ENCODE data around the gene DUSP5.

- TF ChIP-seq, protein P1, sequence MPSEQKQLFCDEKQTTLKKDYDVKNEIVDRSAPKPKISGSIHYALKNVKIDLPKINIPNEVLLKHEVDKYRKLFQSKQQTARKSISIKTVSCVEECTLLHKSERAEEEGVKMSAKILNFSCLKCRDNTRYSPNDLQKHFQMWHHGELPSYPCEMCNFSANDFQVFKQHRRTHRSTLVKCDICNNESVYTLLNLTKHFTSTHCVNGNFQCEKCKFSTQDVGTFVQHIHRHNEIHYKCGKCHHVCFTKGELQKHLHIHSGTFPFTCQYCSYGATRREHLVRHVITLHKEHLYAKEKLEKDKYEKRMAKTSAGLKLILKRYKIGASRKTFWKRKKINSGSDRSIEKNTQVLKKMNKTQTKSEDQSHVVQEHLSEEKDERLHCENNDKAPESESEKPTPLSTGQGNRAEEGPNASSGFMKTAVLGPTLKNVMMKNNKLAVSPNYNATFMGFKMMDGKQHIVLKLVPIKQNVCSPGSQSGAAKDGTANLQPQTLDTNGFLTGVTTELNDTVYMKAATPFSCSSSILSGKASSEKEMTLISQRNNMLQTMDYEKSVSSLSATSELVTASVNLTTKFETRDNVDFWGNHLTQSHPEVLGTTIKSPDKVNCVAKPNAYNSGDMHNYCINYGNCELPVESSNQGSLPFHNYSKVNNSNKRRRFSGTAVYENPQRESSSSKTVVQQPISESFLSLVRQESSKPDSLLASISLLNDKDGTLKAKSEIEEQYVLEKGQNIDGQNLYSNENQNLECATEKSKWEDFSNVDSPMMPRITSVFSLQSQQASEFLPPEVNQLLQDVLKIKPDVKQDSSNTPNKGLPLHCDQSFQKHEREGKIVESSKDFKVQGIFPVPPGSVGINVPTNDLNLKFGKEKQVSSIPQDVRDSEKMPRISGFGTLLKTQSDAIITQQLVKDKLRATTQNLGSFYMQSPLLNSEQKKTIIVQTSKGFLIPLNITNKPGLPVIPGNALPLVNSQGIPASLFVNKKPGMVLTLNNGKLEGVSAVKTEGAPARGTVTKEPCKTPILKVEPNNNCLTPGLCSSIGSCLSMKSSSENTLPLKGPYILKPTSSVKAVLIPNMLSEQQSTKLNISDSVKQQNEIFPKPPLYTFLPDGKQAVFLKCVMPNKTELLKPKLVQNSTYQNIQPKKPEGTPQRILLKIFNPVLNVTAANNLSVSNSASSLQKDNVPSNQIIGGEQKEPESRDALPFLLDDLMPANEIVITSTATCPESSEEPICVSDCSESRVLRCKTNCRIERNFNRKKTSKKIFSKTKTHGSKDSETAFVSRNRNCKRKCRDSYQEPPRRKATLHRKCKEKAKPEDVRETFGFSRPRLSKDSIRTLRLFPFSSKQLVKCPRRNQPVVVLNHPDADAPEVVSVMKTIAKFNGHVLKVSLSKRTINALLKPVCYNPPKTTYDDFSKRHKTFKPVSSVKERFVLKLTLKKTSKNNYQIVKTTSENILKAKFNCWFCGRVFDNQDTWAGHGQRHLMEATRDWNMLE (tag by site-specific recombination; conservative IDR thresholded peaks at IDR 0.05; ENCODE audit: low read depth): no peak
- no peak for TF ChIP-seq ZNF768 (tag by site-specific recombination; IDR thresholded peaks at IDR 0.05)
- TF ChIP-seq, protein P2, sequence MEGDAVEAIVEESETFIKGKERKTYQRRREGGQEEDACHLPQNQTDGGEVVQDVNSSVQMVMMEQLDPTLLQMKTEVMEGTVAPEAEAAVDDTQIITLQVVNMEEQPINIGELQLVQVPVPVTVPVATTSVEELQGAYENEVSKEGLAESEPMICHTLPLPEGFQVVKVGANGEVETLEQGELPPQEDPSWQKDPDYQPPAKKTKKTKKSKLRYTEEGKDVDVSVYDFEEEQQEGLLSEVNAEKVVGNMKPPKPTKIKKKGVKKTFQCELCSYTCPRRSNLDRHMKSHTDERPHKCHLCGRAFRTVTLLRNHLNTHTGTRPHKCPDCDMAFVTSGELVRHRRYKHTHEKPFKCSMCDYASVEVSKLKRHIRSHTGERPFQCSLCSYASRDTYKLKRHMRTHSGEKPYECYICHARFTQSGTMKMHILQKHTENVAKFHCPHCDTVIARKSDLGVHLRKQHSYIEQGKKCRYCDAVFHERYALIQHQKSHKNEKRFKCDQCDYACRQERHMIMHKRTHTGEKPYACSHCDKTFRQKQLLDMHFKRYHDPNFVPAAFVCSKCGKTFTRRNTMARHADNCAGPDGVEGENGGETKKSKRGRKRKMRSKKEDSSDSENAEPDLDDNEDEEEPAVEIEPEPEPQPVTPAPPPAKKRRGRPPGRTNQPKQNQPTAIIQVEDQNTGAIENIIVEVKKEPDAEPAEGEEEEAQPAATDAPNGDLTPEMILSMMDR (tag by site-specific recombination; IDR thresholded peaks at IDR 0.05): no peak
Observed at GRCh38 chr10:110529596-110530011, 31.9 kb downstream of the DUSP5 start.
